ENCODE data around the gene CLPSL2.

DNA sequence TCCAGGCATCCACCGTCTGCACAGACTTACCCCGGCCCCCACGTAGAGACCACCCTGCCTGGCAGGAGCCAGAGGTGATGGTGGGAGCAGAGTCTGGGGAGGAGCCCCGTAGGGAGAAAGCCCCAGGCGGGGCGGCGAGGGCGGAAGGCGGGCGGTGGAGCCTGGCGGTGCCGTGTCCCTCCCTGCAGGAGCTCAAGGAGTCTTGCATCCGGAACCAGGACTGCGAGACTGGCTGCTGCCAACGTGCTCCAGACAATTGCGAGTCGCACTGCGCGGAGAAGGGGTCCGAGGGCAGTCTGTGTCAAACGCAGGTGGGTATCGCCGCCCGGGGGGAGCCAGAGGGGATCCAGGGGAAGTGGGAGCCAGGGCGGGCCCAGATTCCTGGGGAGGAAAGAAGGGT is 10.4 kb downstream of the CLPSL2 start:
- TF ChIP-seq CTCF (IDR thresholded peaks at IDR 0.05) (no peak), POLR2A (IDR thresholded peaks at IDR 0.05) (no peak)

Measured in heart left ventricle (tissue), 13 donors.